ENCODE data around the gene ARRB2.

DNA sequence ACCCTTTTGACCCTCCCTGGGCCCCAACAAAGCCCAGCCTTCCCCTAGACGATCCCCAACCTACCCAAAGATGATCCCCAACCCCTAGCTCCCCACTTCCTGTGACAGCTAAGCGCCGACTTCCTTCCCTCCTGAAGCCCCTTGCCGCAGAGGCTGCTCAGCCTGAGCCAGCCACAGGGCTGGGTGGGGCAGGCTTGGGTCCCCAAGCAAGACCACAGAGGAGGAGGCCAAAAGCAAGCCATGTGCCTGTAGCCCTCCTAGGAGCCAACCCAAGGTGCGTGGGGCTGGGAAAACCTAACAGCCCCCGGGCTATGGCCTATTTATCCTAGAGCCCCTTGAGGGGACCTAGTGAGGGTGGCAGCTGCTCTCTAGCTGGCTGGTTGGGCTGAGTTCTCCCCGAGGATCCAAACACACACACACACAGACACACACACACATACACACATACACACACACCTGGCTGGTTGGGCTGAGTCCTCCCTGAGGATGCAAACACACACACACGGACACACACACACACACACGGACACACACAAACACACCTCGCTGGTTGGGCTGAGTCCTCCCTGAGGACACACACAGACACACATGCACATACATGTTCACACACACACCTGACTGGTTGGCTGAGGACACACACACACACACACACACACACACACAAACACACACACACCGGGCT, 4.8 kb downstream of the ARRB2 start:
- TF ChIP-seq, protein P1, sequence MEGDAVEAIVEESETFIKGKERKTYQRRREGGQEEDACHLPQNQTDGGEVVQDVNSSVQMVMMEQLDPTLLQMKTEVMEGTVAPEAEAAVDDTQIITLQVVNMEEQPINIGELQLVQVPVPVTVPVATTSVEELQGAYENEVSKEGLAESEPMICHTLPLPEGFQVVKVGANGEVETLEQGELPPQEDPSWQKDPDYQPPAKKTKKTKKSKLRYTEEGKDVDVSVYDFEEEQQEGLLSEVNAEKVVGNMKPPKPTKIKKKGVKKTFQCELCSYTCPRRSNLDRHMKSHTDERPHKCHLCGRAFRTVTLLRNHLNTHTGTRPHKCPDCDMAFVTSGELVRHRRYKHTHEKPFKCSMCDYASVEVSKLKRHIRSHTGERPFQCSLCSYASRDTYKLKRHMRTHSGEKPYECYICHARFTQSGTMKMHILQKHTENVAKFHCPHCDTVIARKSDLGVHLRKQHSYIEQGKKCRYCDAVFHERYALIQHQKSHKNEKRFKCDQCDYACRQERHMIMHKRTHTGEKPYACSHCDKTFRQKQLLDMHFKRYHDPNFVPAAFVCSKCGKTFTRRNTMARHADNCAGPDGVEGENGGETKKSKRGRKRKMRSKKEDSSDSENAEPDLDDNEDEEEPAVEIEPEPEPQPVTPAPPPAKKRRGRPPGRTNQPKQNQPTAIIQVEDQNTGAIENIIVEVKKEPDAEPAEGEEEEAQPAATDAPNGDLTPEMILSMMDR (IDR thresholded peaks at IDR 0.05), result no peak
- TF ChIP-seq ZFX (IDR thresholded peaks at IDR 0.05; ENCODE audit: borderline replicate concordance), result no peak

Measured in 22Rv1 (cell line).